ENCODE results near the gene SLU7. TPM values are rescaled to one million over a fixed set of nuclear protein-coding genes. Genes with fewer than 3 reads are reported as not detected.
A peak's percentile ranks its signal among the peaks of the same experiment; 100 is the strongest.

SLU7 gene
- total and polyA plus RNA-seq, 4 donors = 26.7 to 35.6 (median 34.8) TPM

GRCh38 chr5:160379511-160379910 lies 39.4 kb downstream of the SLU7 start:
- TF ChIP-seq CTCF (IDR thresholded peaks at IDR 0.05; ENCODE audit: control extremely low read depth, extremely low read depth) = no peak
- ATAC-seq (ENCODE audit: insufficient read depth, low FRiP score) (no peak), DNase-seq (peak in 2 of 3 donors; percentile 46 to 48)
- Histone ChIP-seq H3K9me3 (ENCODE audit: control insufficient read depth in 4 of 4, insufficient read depth in 3 of 4, low read length in 3 of 4) (no peaks in the 10 kb centered on the region), H3K4me1 (ENCODE audit: control insufficient read depth in 5 of 5, insufficient read depth in 5 of 5, low read length in 5 of 5) (peaks cover 0 to 3% (median 0%) of the 10 kb centered on the region in 5 donors), H3K9ac (ENCODE audit: insufficient read depth in 1 of 2, low read length in 2 of 2) (no peak overlapping the region), H3K27ac (ENCODE audit: low read depth in 1 of 2, low read length in 1 of 2) (no peak overlapping the region), H3K4me3 (no peak overlapping the region), H3K36me3 (ENCODE audit: control insufficient read depth in 4 of 4, insufficient read depth in 4 of 4, low read length in 4 of 4) (no peaks in the 10 kb centered on the region), H3K27me3 (ENCODE audit: control insufficient read depth in 3 of 3, insufficient read depth in 3 of 3, low read length in 2 of 3) (peaks cover 0 to 6% (median 0%) of the 10 kb centered on the region in 3 donors)
- WGBS, 2 donors = 33 to 43% methylated on average over 4 of the region's 4 CpGs

GRCh38 chr5:160378330-160378729 lies 40.6 kb downstream of the SLU7 start:
- DNase-seq (no peak), ATAC-seq (ENCODE audit: insufficient read depth, low FRiP score) (no peak)
- Histone ChIP-seq H3K4me1 (ENCODE audit: control insufficient read depth in 5 of 5, insufficient read depth in 5 of 5, low read length in 5 of 5) (peaks cover 0 to 3% (median 0%) of the 10 kb centered on the region in 5 donors), H3K27ac (ENCODE audit: low read depth in 1 of 2, low read length in 1 of 2) (no peak overlapping the region), H3K4me3 (no peak overlapping the region), H3K36me3 (ENCODE audit: control insufficient read depth in 4 of 4, insufficient read depth in 4 of 4, low read length in 4 of 4) (no peaks in the 10 kb centered on the region), H3K9ac (ENCODE audit: insufficient read depth in 1 of 2, low read length in 2 of 2) (no peak overlapping the region), H3K27me3 (ENCODE audit: control insufficient read depth in 3 of 3, insufficient read depth in 3 of 3, low read length in 2 of 3) (peaks cover 0 to 8% (median 6%) of the 10 kb centered on the region in 3 donors), H3K9me3 (ENCODE audit: control insufficient read depth in 4 of 4, insufficient read depth in 3 of 4, low read length in 3 of 4) (no peaks in the 10 kb centered on the region)
- WGBS, 2 donors = 77 to 84% methylated on average over 2 of the region's 2 CpGs
- TF ChIP-seq CTCF (IDR thresholded peaks at IDR 0.05; ENCODE audit: control extremely low read depth, extremely low read depth) = no peak

- DNase-seq (no peak), ATAC-seq (ENCODE audit: insufficient read depth, low FRiP score) (no peak)
- Histone ChIP-seq H3K9me3 (ENCODE audit: control insufficient read depth in 4 of 4, insufficient read depth in 3 of 4, low read length in 3 of 4) (no peaks in the 10 kb centered on the region), H3K9ac (ENCODE audit: insufficient read depth in 1 of 2, low read length in 2 of 2) (peak overlapping the region in 1 of 2 donors; percentile 32), H3K36me3 (ENCODE audit: control insufficient read depth in 4 of 4, insufficient read depth in 4 of 4, low read length in 4 of 4) (no peaks in the 10 kb centered on the region), H3K27me3 (ENCODE audit: control insufficient read depth in 3 of 3, insufficient read depth in 3 of 3, low read length in 2 of 3) (peaks cover 0 to 8% (median 6%) of the 10 kb centered on the region in 3 donors), H3K4me3 (no peak overlapping the region), H3K27ac (ENCODE audit: low read depth in 1 of 2, low read length in 1 of 2) (no peak overlapping the region), H3K4me1 (ENCODE audit: control insufficient read depth in 5 of 5, insufficient read depth in 5 of 5, low read length in 5 of 5) (peaks cover 0 to 3% (median 0%) of the 10 kb centered on the region in 5 donors)
- 85 to 89% methylated on average over 5 of the region's 5 CpGs for WGBS, 2 donors
- TF ChIP-seq CTCF (IDR thresholded peaks at IDR 0.05; ENCODE audit: control extremely low read depth, extremely low read depth) = no peak
These were observed 41.2 kb downstream of the SLU7 start for GRCh38 chr5:160377651-160378050.

- H3K4me3 ChIP-seq = no peak overlapping the region
- no peak overlapping the region for H3K27ac ChIP-seq (ENCODE audit: low read depth in 1 of 2, low read length in 1 of 2)
- peaks cover 0 to 3% (median 0%) of the 10 kb centered on the region in 5 donors for H3K4me1 ChIP-seq (ENCODE audit: control insufficient read depth in 5 of 5, insufficient read depth in 5 of 5, low read length in 5 of 5)
- H3K27me3 ChIP-seq (ENCODE audit: control insufficient read depth in 3 of 3, insufficient read depth in 3 of 3, low read length in 2 of 3) = peaks cover 0 to 8% (median 6%) of the 10 kb centered on the region in 3 donors
- no peaks in the 10 kb centered on the region for H3K36me3 ChIP-seq (ENCODE audit: control insufficient read depth in 4 of 4, insufficient read depth in 4 of 4, low read length in 4 of 4)
- ATAC-seq (ENCODE audit: insufficient read depth, low FRiP score) (no peak), DNase-seq (no peak)
- no peak for TF ChIP-seq CTCF (IDR thresholded peaks at IDR 0.05; ENCODE audit: control extremely low read depth, extremely low read depth)
- H3K9me3 ChIP-seq (ENCODE audit: control insufficient read depth in 4 of 4, insufficient read depth in 3 of 4, low read length in 3 of 4) = no peaks in the 10 kb centered on the region
- H3K9ac ChIP-seq (ENCODE audit: insufficient read depth in 1 of 2, low read length in 2 of 2) = no peak overlapping the region
These were observed 42.5 kb downstream of the SLU7 start for GRCh38 chr5:160376416-160376815.

Data from lung (tissue), 12 donors.